Activated B cell treated with CpG ODN at 0.5 μM for 24 hours (primary cell): ENCODE data around the gene RGS8. TPM values are rescaled to one million over a fixed set of nuclear protein-coding genes. Genes with fewer than 3 reads are reported as not detected.

ENCODE experiments used
- ATAC-seq: fragments of 200-7000 bp; cut with Tn5 transposase; one replicate; pipeline ENCODE4 v1.10.0; 2021; ENCODE audit warnings: low read depth, mild to moderate bottlenecking, moderate library complexity
- CTCF ChIA-PET: fragments of 350-600 bp; sonication (Branson Sonifier 250); formaldehyde crosslinking; loops from one replicate; lab custom pipeline; 2021; ENCODE audit warnings: antibody characterized with exemption; lab: Charles Lee
- POLR2A ChIA-PET: fragments of 350-600 bp; sonication (Branson Sonifier 250); formaldehyde crosslinking; loops from one replicate; lab custom pipeline; 2021; ENCODE audit warnings: antibody characterized with exemption; lab: Charles Lee
- DNase-seq: peaks from one replicate; pipeline ENCODE4 v3.0.0; 2022
- H3K27ac Mint-ChIP-seq: one replicate; pipeline ENCODE4 v1.8.0; 2020; ENCODE audit warnings: mixed read lengths
- H3K27me3 Mint-ChIP-seq: one replicate; pipeline ENCODE4 v1.8.0; 2021; ENCODE audit warnings: mixed read lengths
- H3K36me3 Mint-ChIP-seq: one replicate; pipeline ENCODE4 v1.8.0; 2021; ENCODE audit warnings: low read depth, mixed read lengths
- H3K4me1 Mint-ChIP-seq: one replicate; pipeline ENCODE4 v1.8.0; 2021; ENCODE audit warnings: mixed read lengths
- H3K4me3 Mint-ChIP-seq: one replicate; pipeline ENCODE4 v1.8.0; 2020; ENCODE audit warnings: mild to moderate bottlenecking, mixed read lengths
- H3K9me3 Mint-ChIP-seq: one replicate; pipeline ENCODE4 v1.8.0; 2020; ENCODE audit warnings: mixed read lengths
- intact Hi-C: fragments of 100-400 bp; cut with micrococcal nuclease; formaldehyde crosslinking; loops from one replicate; pipeline ENCODE4 v1.15.1; 2024
- total RNA-seq: library from RNA; stranded (reverse); gene quantifications from 2 replicates; pipeline ENCODE4 v1.2.3, GENCODE V29; 2022
- TF ChIP-seq, protein P1 (sequence below): fragments of 200-600 bp; IDR thresholded peaks from one replicate; pipeline ENCODE4 v1.8.0; 2022; ENCODE audit warnings: antibody characterized with exemption, mild to moderate bottlenecking

Gene RGS8, protein sequence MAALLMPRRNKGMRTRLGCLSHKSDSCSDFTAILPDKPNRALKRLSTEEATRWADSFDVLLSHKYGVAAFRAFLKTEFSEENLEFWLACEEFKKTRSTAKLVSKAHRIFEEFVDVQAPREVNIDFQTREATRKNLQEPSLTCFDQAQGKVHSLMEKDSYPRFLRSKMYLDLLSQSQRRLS
- not detected in 2 replicates for total RNA-seq

DNA sequence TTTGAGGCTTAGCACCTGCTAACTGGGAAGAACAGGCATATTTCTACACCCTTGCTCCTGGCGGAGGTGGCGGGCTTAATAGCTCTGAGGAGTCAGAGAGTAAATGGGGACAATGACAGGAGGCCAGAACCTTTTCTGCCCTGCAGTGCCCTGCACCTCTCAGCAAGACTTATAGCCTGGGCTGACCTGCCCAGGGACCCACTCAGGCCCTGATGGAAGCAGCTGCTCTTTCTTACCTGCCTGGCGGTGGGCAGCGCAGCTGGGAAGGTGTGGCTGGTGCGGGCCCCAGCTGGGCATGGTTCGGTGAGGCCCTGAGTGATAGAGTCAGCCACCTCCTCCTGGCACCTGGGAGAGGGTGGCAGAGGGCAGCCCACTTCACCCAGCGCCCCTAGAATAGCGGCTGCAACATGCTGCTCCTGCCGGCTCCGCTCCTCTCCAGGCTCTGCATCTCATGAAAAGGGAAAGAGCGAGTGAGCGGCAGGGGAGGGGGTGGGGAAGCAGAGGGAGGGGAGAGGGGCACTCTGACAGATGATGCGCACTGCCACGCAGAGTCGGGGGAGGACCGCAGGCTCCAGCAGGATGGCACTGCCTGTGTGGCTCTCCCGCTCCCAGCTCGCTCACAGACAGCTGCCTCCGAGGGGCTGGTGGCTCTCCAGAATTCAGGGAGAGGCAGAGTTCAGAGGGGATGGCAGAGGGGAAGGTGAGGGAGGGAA, at the start of gene RGS8:
Gene RGS8 (minus strand): TSS at position 472 of the 713 bp plus-strand sequence. CDS start 14,938 bp downstream, outside the sequence.
- DNase-seq (no peak), ATAC-seq (no peak)
- no peak within 1 kb of the TSS for H3K4me3 Mint-ChIP-seq
- ChIA-PET CTCF (no interaction called here), POLR2A (no interaction called here)
- peaks cover 6% of the 10 kb centered on the region for H3K27me3 Mint-ChIP-seq
- H3K9me3 Mint-ChIP-seq: no peaks in the 10 kb centered on the region
- TF ChIP-seq, protein P1, sequence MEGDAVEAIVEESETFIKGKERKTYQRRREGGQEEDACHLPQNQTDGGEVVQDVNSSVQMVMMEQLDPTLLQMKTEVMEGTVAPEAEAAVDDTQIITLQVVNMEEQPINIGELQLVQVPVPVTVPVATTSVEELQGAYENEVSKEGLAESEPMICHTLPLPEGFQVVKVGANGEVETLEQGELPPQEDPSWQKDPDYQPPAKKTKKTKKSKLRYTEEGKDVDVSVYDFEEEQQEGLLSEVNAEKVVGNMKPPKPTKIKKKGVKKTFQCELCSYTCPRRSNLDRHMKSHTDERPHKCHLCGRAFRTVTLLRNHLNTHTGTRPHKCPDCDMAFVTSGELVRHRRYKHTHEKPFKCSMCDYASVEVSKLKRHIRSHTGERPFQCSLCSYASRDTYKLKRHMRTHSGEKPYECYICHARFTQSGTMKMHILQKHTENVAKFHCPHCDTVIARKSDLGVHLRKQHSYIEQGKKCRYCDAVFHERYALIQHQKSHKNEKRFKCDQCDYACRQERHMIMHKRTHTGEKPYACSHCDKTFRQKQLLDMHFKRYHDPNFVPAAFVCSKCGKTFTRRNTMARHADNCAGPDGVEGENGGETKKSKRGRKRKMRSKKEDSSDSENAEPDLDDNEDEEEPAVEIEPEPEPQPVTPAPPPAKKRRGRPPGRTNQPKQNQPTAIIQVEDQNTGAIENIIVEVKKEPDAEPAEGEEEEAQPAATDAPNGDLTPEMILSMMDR: no peak
- H3K27ac Mint-ChIP-seq: no peak within 1 kb of the TSS
- H3K4me1 Mint-ChIP-seq: no peaks in the 10 kb centered on the region
- intact Hi-C loops: no loop called here
- no peaks in the 10 kb centered on the region for H3K36me3 Mint-ChIP-seq

DNA sequence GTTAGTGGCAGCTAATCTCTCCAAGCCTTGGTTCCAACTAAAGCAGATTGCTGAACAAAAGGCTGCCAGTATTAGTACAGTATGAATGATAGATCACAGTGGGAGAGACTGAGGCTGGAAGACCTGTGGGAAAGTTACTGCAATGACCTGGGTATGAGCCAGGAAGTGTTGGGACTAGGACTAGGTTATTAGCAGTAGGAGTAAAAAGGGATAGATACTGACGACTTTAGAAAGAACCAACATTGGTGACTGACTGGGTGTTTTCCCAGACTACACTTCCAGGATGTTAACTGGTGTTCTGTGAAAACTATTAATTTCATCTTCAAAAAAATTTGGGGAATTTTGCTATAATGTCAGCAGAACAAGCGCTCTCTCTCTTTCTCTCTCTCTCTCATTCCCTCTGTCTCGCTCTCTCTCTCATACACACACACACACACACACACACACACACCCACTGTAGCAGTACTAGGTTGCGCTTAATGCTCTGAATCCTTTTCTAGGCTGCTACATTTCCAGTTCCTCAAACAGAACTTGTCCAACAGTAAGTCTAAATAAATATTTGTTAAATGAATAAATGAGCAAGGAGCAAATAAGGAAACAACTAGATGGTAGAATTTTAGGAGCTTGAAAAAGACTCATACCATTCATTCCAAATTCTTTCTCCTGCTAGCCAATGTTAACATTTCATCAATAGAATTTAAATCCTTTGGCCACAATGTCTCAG, 47.6 kb upstream of the RGS8 start:
- Mint-ChIP-seq H3K36me3 (no peaks in the 10 kb centered on the region), H3K27ac (no peak overlapping the region), H3K4me3 (no peak overlapping the region), H3K9me3 (no peaks in the 10 kb centered on the region), H3K4me1 (no peaks in the 10 kb centered on the region), H3K27me3 (peaks cover 11% of the 10 kb centered on the region)
- ChIA-PET POLR2A (no interaction called here), CTCF (no interaction called here)
- ATAC-seq (no peak), DNase-seq (no peak)
- intact Hi-C loops: no loop called here
- TF ChIP-seq, protein P1: no peak

DNA sequence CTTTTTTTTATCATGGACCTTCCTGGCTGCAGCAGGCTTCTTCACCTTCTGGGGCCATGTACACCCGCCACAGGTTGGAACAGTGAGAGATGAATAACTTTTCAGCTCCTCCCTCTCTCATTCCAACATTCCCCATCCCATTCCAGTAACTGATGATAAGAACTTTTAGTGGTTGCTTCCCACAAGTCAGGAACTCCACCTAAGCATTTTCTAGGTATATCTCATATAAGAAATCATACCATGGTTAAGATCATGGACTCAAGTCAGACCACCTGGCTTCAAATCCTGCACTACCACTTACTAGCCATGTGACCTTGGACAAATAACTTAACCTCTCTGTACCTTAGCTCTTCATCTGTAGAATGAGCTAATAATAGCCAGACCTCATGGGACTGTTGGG, 42.5 kb upstream of the RGS8 start:
- ATAC-seq: no peak
- TF ChIP-seq, protein P1: no peak
- ChIA-PET CTCF (no interaction called here), POLR2A (no interaction called here)
- no peaks in the 10 kb centered on the region for H3K9me3 Mint-ChIP-seq
- no peak for DNase-seq
- intact Hi-C loops: no loop called here
- no peak overlapping the region for H3K27ac Mint-ChIP-seq
- H3K4me1 Mint-ChIP-seq: no peaks in the 10 kb centered on the region
- H3K4me3 Mint-ChIP-seq: no peak overlapping the region
- H3K36me3 Mint-ChIP-seq: no peaks in the 10 kb centered on the region
- peaks cover 7% of the 10 kb centered on the region for H3K27me3 Mint-ChIP-seq

DNA sequence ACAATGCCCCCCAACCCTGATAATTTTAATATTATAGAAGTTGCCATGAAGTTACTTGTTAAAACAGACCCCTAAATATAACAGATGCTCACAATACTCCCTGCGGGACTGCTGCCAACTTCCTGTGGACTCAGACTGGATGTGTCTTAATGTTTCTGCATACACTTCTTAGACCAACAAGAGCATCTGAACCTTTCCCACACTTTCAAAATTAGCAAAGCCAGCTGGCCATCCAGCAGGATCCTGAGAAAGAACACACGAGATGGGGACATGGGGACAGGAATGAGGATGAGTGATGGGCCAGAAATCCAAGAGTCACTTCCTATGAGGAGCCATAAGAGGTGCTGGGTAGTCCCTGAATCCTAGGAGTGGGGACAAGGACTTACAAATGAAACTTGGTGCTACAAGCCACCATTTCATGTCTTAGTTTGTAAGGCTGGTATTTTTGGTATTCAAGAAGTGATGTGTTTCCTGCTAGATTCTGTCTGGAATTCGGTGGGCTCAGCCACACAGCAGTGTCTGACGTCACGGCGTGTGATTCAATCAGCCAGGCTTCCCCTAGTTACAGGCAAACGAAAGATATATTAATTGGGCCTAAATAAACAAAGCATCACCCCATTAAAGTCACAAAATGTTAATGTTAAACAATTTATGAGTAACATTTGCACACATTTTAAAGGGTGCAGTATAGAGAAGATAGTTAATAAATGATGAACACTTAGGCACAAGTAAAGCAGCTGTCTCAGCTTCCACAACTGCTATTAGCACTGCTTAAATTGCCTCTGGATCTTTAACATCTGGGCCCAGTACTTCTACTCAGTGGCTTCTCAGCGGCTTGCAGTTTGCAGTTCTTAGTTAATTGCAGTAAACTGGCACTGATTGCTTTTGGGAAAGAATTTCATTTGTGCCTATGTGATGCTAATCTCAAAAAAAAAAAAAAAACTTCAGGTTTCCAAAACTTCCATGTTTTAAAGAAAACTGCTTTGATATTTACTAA, 41.2 kb upstream of the RGS8 start:
- intact Hi-C loops: no loop called here
- Mint-ChIP-seq H3K27ac (no peak overlapping the region), H3K4me3 (no peak overlapping the region), H3K9me3 (no peaks in the 10 kb centered on the region), H3K27me3 (peaks cover 7% of the 10 kb centered on the region), H3K36me3 (no peaks in the 10 kb centered on the region), H3K4me1 (no peaks in the 10 kb centered on the region)
- ATAC-seq (no peak), DNase-seq (no peak)
- TF ChIP-seq, protein P1: no peak
- ChIA-PET POLR2A (interaction anchor here (0.7 kb wide), 1 partner anchor 62 kb away, joined by 5 read pairs; no protein-coding TSS in a partner anchor), CTCF (no interaction called here)
